GM11168 (cell line): Measurements from ENCODE around the gene FLOT1.
"Not testable (repeated sequence)": the region's sequence is repeated elsewhere in the genome, so short reads cannot be mapped to it uniquely, and the experiment has no call there.

Experiments
- in situ Hi-C: fragments of 300-500 bp; cut with MboI; formaldehyde crosslinking; loops from one replicate; pipeline ENCODE4 v1.12.0; 2022; ENCODE audit warnings: low sequenced_read_pairs; ENCODE audit not compliant: unreplicated experiment

Gene FLOT1

GRCh38 chr6:30768634-30769087, 26.2 kb upstream of the FLOT1 start:
- in situ Hi-C loops: no loop called here

- in situ Hi-C loops: no loop called here
Measured at GRCh38 chr6:30767944-30768301, 25.4 kb upstream of the FLOT1 start.

- in situ Hi-C loops: no loop called here
Measured at GRCh38 chr6:30767158-30767943, 24.9 kb upstream of the FLOT1 start.

- in situ Hi-C loops: no loop called here
Measured at GRCh38 chr6:30766461-30767157, 24.1 kb upstream of the FLOT1 start.

GRCh38 chr6:30765495-30765894, 23.0 kb upstream of the FLOT1 start:
- in situ Hi-C loops: not testable (repeated sequence)

GRCh38 chr6:30764490-30765043, 22.1 kb upstream of the FLOT1 start:
- in situ Hi-C loops: not testable (repeated sequence)

- in situ Hi-C loops: no loop called here
Measured at GRCh38 chr6:30763618-30764489, 21.4 kb upstream of the FLOT1 start.

- in situ Hi-C loops: no loop called here
Measured at GRCh38 chr6:30763155-30763617, 20.7 kb upstream of the FLOT1 start.

- in situ Hi-C loops: no loop called here
Measured at GRCh38 chr6:30761791-30762429, 19.4 kb upstream of the FLOT1 start.

- in situ Hi-C loops: no loop called here
Measured at GRCh38 chr6:30760549-30760948, 18.1 kb upstream of the FLOT1 start.

GRCh38 chr6:30759575-30760239, 17.2 kb upstream of the FLOT1 start:
- in situ Hi-C loops: no loop called here

- in situ Hi-C loops: no loop called here
Measured at GRCh38 chr6:30757261-30757904, 14.9 kb upstream of the FLOT1 start.

- in situ Hi-C loops: not testable (repeated sequence)
Measured at GRCh38 chr6:30756405-30757003, 14.0 kb upstream of the FLOT1 start.

GRCh38 chr6:30754631-30755030, 12.1 kb upstream of the FLOT1 start:
- in situ Hi-C loops: no loop called here

GRCh38 chr6:30752157-30752927, 9.9 kb upstream of the FLOT1 start:
- in situ Hi-C loops: no loop called here

GRCh38 chr6:30750379-30750668, 7.8 kb upstream of the FLOT1 start:
- in situ Hi-C loops: no loop called here

- in situ Hi-C loops: no loop called here
Measured at GRCh38 chr6:30749554-30750378, 7.3 kb upstream of the FLOT1 start.
